IMR-90 (cell line): ENCODE data around the gene PHC2. TPM values are rescaled to one million over a fixed set of nuclear protein-coding genes. Genes with fewer than 3 reads are reported as not detected.
"Not testable (repeated sequence)": the region's sequence is repeated elsewhere in the genome, so short reads cannot be mapped to it uniquely, and the experiment has no call there.

ENCODE experiments used
- ATAC-seq: fragments of 200-7000 bp; cut with Tn5 transposase; 2 replicates; pipeline ENCODE4 v1.9.1; 2020; ENCODE audit warnings: low read depth, mild to moderate bottlenecking, moderate library complexity
- BruUV-seq: library from RNA; stranded (reverse); fragments of 400-500 nt; replicated peaks from 2 replicates; lab custom pipeline; 2021; lab: Mats Ljungman, UMichigan
- CTCF ChIA-PET: fragments of 300-600 bp; formaldehyde crosslinking; extraction: SDS; loops from one replicate; lab custom pipeline; 2021; ENCODE audit warnings: antibody characterized with exemption; lab: Yijun Ruan, JAX
- POLR2A ChIA-PET: fragments of 300-600 bp; sonication (Branson Sonifier 250); formaldehyde crosslinking; loops from one replicate; lab custom pipeline; 2022; ENCODE audit warnings: antibody characterized with exemption; ENCODE audit not compliant: unreplicated experiment; lab: Charles Lee
- DNase-seq: peaks from one replicate; pipeline ENCODE4 v3.0.0; 2013
- H2AFZ ChIP-seq: replicated peaks from 2 replicates; pipeline ENCODE3; 2013; ENCODE audit warnings: low read length, mild to moderate bottlenecking; ENCODE audit not compliant: poor library complexity
- H2AK5ac ChIP-seq: 2 replicates; pipeline ENCODE4 v1.6.1; 2013; ENCODE audit warnings: low read depth, low read length, inconsistent platforms
- H2AK9ac ChIP-seq: replicated peaks from 2 replicates; pipeline ENCODE3; 2013; ENCODE audit warnings: mild to moderate bottlenecking, low read depth, low read length, moderate library complexity; ENCODE audit not compliant: poor library complexity
- H2BK120ac ChIP-seq: 2 replicates; pipeline ENCODE4 v1.6.1; 2013; ENCODE audit warnings: low read depth, low read length, inconsistent platforms
- H2BK15ac ChIP-seq: 3 replicates; pipeline ENCODE4 v1.6.1; 2013; ENCODE audit warnings: low read depth, low read length, inconsistent platforms
- H2BK20ac ChIP-seq: 2 replicates; pipeline ENCODE4 v1.6.1; 2013; ENCODE audit warnings: low read depth, mild to moderate bottlenecking, inconsistent platforms, low read length, moderate library complexity
- H2BK5ac ChIP-seq: 2 replicates; pipeline ENCODE4 v1.6.1; 2013; ENCODE audit warnings: mild to moderate bottlenecking, low read depth, low read length, inconsistent platforms; ENCODE audit not compliant: poor library complexity, severe bottlenecking
- H3K14ac ChIP-seq: replicated peaks from 2 replicates; pipeline ENCODE4 v1.6.1; 2013; ENCODE audit warnings: low read depth, low read length, inconsistent platforms
- H3K18ac ChIP-seq: 2 replicates; pipeline ENCODE4 v1.6.1; 2013; ENCODE audit warnings: low read depth, low read length, control low read depth
- H3K23ac ChIP-seq: 2 replicates; pipeline ENCODE4 v1.6.1; 2013; ENCODE audit warnings: low read depth, low read length, inconsistent platforms
- H3K27ac ChIP-seq: 2 replicates; pipeline ENCODE4 v1.5.1; 2013; ENCODE audit warnings: mild to moderate bottlenecking, control low read depth, low read length; ENCODE audit not compliant: insufficient read depth
- H3K27me3 ChIP-seq: 2 replicates; pipeline ENCODE4 v1.6.1; 2013; ENCODE audit warnings: low read length; ENCODE audit not compliant: control insufficient read depth, insufficient read depth
- H3K36me3 ChIP-seq: 2 replicates; pipeline ENCODE4 v1.6.1; 2013; ENCODE audit warnings: low read length, mixed read lengths; ENCODE audit not compliant: control insufficient read depth, insufficient read depth
- H3K4ac ChIP-seq: 2 replicates; pipeline ENCODE4 v1.6.1; 2013; ENCODE audit warnings: low read depth, low read length, inconsistent platforms
- H3K4me1 ChIP-seq: 2 replicates; pipeline ENCODE4 v1.6.1; 2013; ENCODE audit warnings: low read length, mixed read lengths; ENCODE audit not compliant: control insufficient read depth, insufficient read depth
- H3K4me2 ChIP-seq: 2 replicates; pipeline ENCODE4 v1.6.1; 2013; ENCODE audit warnings: low read depth, mild to moderate bottlenecking, control low read depth, low read length, moderate library complexity
- H3K4me3 ChIP-seq: 2 replicates; pipeline ENCODE4 v1.5.1; 2013; ENCODE audit warnings: low read depth, mild to moderate bottlenecking, control low read depth, low read length, moderate library complexity; ENCODE audit not compliant: insufficient read depth
- H3K56ac ChIP-seq: 2 replicates; pipeline ENCODE4 v1.6.1; 2013; ENCODE audit warnings: low read length, inconsistent platforms; ENCODE audit not compliant: insufficient read depth; ENCODE audit errors: extremely low read depth
- H3K79me1 ChIP-seq, 2 experiments: 2 replicates each; pipeline ENCODE4 v1.6.1; 2013; ENCODE audit warnings: low read length in 2 of 2, inconsistent platforms in 1 of 2, low read depth in 1 of 2
- H3K9ac ChIP-seq: 2 replicates; pipeline ENCODE4 v1.6.1; 2013; ENCODE audit warnings: low read depth, low read length, control low read depth
- H3K9me1 ChIP-seq: 2 replicates; pipeline ENCODE4 v1.6.1; 2013; ENCODE audit warnings: low read length, inconsistent platforms; ENCODE audit not compliant: insufficient read depth
- H3K9me3 ChIP-seq: 2 replicates; pipeline ENCODE4 v1.6.1; 2013; ENCODE audit warnings: low read length; ENCODE audit not compliant: control insufficient read depth, insufficient read depth
- H4K20me1 ChIP-seq: 2 replicates; pipeline ENCODE4 v1.6.1; 2013; ENCODE audit warnings: low read length, inconsistent platforms; ENCODE audit not compliant: insufficient read depth
- H4K5ac ChIP-seq: 2 replicates; pipeline ENCODE4 v1.6.1; 2013; ENCODE audit warnings: mild to moderate bottlenecking, low read depth, low read length, control low read depth
- H4K8ac ChIP-seq, 2 experiments: 2 replicates each; pipeline ENCODE4 v1.6.1; 2013; ENCODE audit warnings: low read depth in 2 of 2, low read length in 2 of 2, control low read depth in 1 of 2, inconsistent platforms in 1 of 2
- H4K91ac ChIP-seq: 2 replicates; pipeline ENCODE4 v1.6.1; 2013; ENCODE audit warnings: low read depth, low read length, inconsistent platforms; ENCODE audit not compliant: insufficient read depth
- CEBPB ChIP-seq: IDR thresholded peaks from 2 replicates; pipeline ENCODE4 v1.6.1; 2012; ENCODE audit warnings: low read depth, low read length, improper control_type of control experiment
- ELK1 ChIP-seq: fragments of 150-350 bp; IDR thresholded peaks from 2 replicates; pipeline ENCODE4 v1.6.1; 2016; ENCODE audit warnings: low read depth, mild to moderate bottlenecking, low read length, moderate library complexity, borderline replicate concordance
- MAZ ChIP-seq: IDR thresholded peaks from 2 replicates; pipeline ENCODE4 v1.6.1; 2012; ENCODE audit warnings: low read depth, mild to moderate bottlenecking, low read length, improper control_type of control experiment, moderate library complexity, borderline replicate concordance
- NFE2L2 ChIP-seq: fragments of 150-350 bp; IDR thresholded peaks from 2 replicates; pipeline ENCODE4 v1.6.1; 2016; ENCODE audit warnings: low read depth, mild to moderate bottlenecking, low read length
- RAD21 ChIP-seq: IDR thresholded peaks from 2 replicates; pipeline ENCODE4 v1.6.1; 2012; ENCODE audit warnings: low read length, improper control_type of control experiment
- RFX5 ChIP-seq: IDR thresholded peaks from 2 replicates; pipeline ENCODE4 v1.8.0; 2012; ENCODE audit warnings: low read depth, mild to moderate bottlenecking, low read length, moderate library complexity
- WGBS, 2 experiments: methylation state at CpG; one replicate each; pipeline versions ENCODE4 v1.1.5 to v1.1.7; 2013; ENCODE audit warnings: missing lambda C conversion rate in 2 of 2; ENCODE audit not compliant: insufficient read length in 1 of 2; ENCODE audit errors: extremely low coverage in 2 of 2; 5-methylcytosine and 5-hydroxymethylcytosine counted together
- dilution Hi-C: fragments of 300-500 bp; cut with HindIII; formaldehyde crosslinking; loops from one replicate; pipeline ENCODE4 v1.14.3; 2018; ENCODE audit warnings: low sequenced_read_pairs; ENCODE audit not compliant: unreplicated experiment
- in situ Hi-C: fragments of 300-500 bp; cut with MboI; formaldehyde crosslinking; loops from 3 replicates; pipeline ENCODE4 v1.14.3; 2019; ENCODE audit warnings: low sequenced_read_pairs, inconsistent platforms, mixed read lengths
- intact Hi-C: fragments of 100-400 bp; cut with micrococcal nuclease; formaldehyde crosslinking; loops from 2 replicates; pipeline ENCODE4 v1.10.0; 2022
- polyA plus RNA-seq, 3 experiments: library from polyadenylated mRNA; depleted of rRNA; stranded (reverse); fragments of >200 nt; gene quantifications; 2 replicates each; pipeline ENCODE4 v1.2.3, GENCODE V29; 2012; ENCODE audit warnings: low replicate concordance in 1 of 3
- total RNA-seq: library from RNA; depleted of rRNA; stranded (reverse); fragments of >200 nt; gene quantifications from 2 replicates; pipeline ENCODE4 v1.2.3, GENCODE V29; 2012

PHC2 gene
- total and polyA plus RNA-seq, 2 of the 4 experiments (the other 2 are of a cell fraction) = 46.4 to 98.1 TPM

- H3K9me3 ChIP-seq = no peaks in the 10 kb centered on the region
- dilution Hi-C loops = no loop called here
Measured at GRCh38 chr1:33292726-33293340, 138.1 kb downstream of the PHC2 start.

GRCh38 chr1:33290615-33291014 is 140.3 kb downstream of the PHC2 start:
- in situ Hi-C loops = loop anchor here (10.0 kb wide), 1 partner anchor 324 kb away; no protein-coding TSS in a partner anchor
- H2BK5ac ChIP-seq, H2BK120ac ChIP-seq, H4K91ac ChIP-seq, H2AK9ac ChIP-seq, H2BK20ac ChIP-seq, H3K4me3 ChIP-seq, H3K9ac ChIP-seq, CTCF ChIA-PET, H2AK5ac ChIP-seq, H3K27ac ChIP-seq, intact Hi-C loops, H3K14ac ChIP-seq, H2AFZ ChIP-seq, H3K23ac ChIP-seq, dilution Hi-C loops, DNase-seq, H4K8ac ChIP-seq, H3K4me2 ChIP-seq, H2BK15ac ChIP-seq, H3K56ac ChIP-seq, ATAC-seq, POLR2A ChIA-PET, H3K18ac ChIP-seq, H4K5ac ChIP-seq, H3K9me3 ChIP-seq, H4K20me1 ChIP-seq, H3K4me1 ChIP-seq, H3K27me3 ChIP-seq, H3K4ac ChIP-seq, H3K9me1 ChIP-seq, BruUV-seq: not testable (repeated sequence)
- Histone ChIP-seq H3K36me3 (peaks cover 31% of the 10 kb centered on the region), H3K79me1 (peaks cover 0 to 23% of the 10 kb centered on the region in 2 experiments; a peak in 3 of 4 replicates)
- no CpG with 5 or more reads among the region's 2 CpGs for WGBS, 2 experiments

More at GRCh38 chr1:33292726-33293340, 138.1 kb downstream of the PHC2 start:
- POLR2A ChIA-PET = no interaction called here
- Histone ChIP-seq H3K9ac (no peak overlapping the region), H4K20me1 (peaks cover 10% of the 10 kb centered on the region; the same call in 1 of the 2 replicates), H3K18ac (no peak overlapping the region), H3K27me3 (no peaks in the 10 kb centered on the region), H3K23ac (no peak overlapping the region), H3K36me3 (peaks cover 36% of the 10 kb centered on the region), H2BK5ac (no peak overlapping the region), H3K9me1 (peaks cover 4% of the 10 kb centered on the region; the same call in 1 of the 2 replicates), H3K4me3 (no peak overlapping the region), H3K79me1 (peaks cover 0 to 29% of the 10 kb centered on the region in 2 experiments; a peak in 3 of 4 replicates), H2BK15ac (no peak overlapping the region), H3K56ac (no peak overlapping the region), H3K4me1 (no peaks in the 10 kb centered on the region), H3K27ac (no peak overlapping the region), H3K4me2 (no peak overlapping the region), H4K91ac (no peak overlapping the region), H2BK20ac (no peak overlapping the region), H2AFZ (no peak overlapping the region), H3K4ac (no peak overlapping the region), H4K5ac (no peak overlapping the region), H2BK120ac (no peak overlapping the region), H4K8ac (no peak overlapping the region), H3K14ac (no peak overlapping the region), H2AK5ac (no peak overlapping the region), H2AK9ac (no peak overlapping the region)
- intact Hi-C loops = no loop called here
- CTCF ChIA-PET = no interaction called here
- in situ Hi-C loops = loop anchor here (10.0 kb wide), 1 partner anchor 322 kb away; no protein-coding TSS in a partner anchor
- WGBS, 2 experiments = 67% methylated on average over 9 of the region's 13 CpGs; no CpG with 5 or more reads in 1 of the 2 experiments
- no peak for TF ChIP-seq RAD21
- no peak for TF ChIP-seq CEBPB
- no peak for TF ChIP-seq RFX5
- TF ChIP-seq MAZ = no peak
- TF ChIP-seq ELK1 = no peak
- TF ChIP-seq NFE2L2 = no peak
- ATAC-seq (no peak), DNase-seq (peak; percentile 29)
- BruUV-seq = no TSS peak
